Measurements from ENCODE around the gene TCP10L. TPM values are rescaled to one million over a fixed set of nuclear protein-coding genes. Genes with fewer than 3 reads are reported as not detected.

The TCP10L gene
- total RNA-seq, 1 donor from 2014 or later = 0.34 TPM

- Histone ChIP-seq H3K4me2 (ENCODE audit: low read length) (no peak overlapping the region), H3K4me1 (ENCODE audit: insufficient read depth, low read length) (no peaks in the 10 kb centered on the region), H3K9ac (ENCODE audit: low read length) (no peak overlapping the region), H4K20me1 (ENCODE audit: insufficient read depth, low read length) (no peaks in the 10 kb centered on the region), H2AFZ (ENCODE audit: low read depth, low read length) (no peak overlapping the region), H3K9me3 (ENCODE audit: insufficient read depth, low read depth, low read length) (no peaks in the 10 kb centered on the region), H3K4me3 (ENCODE audit: insufficient read depth, low read depth, low read length) (no peak overlapping the region), H3K27me3 (ENCODE audit: insufficient read depth, low read length) (no peaks in the 10 kb centered on the region), H3K36me3 (ENCODE audit: insufficient read depth, low read length) (no peaks in the 10 kb centered on the region), H3K79me2 (ENCODE audit: insufficient read depth, low read length) (no peaks in the 10 kb centered on the region), H3K27ac (ENCODE audit: low read depth, low read length) (no peak overlapping the region)
- FAIRE-seq = no peak
- Mint-ChIP-seq H3K36me3 (ENCODE audit: low read depth, unreplicated experiment) (no peaks in the 10 kb centered on the region), H3K27me3 (ENCODE audit: low read depth, unreplicated experiment) (peaks cover 3% of the 10 kb centered on the region), H3K4me3 (ENCODE audit: unreplicated experiment) (no peak overlapping the region), H3K27ac (ENCODE audit: unreplicated experiment) (no peak overlapping the region), H3K9me3 (ENCODE audit: unreplicated experiment) (no peaks in the 10 kb centered on the region), H3K4me1 (ENCODE audit: low read depth, unreplicated experiment) (no peaks in the 10 kb centered on the region)
- DNase-seq (ENCODE audit: low read depth) = no peak
- no peak for TF ChIP-seq CTCF (IDR thresholded peaks at IDR 0.05; ENCODE audit: insufficient read depth, low read depth, low read length)
- no peak for TF ChIP-seq EZH2 (IDR thresholded peaks at IDR 0.05; ENCODE audit: insufficient read depth, low read length)
Observed at GRCh38 chr21:32559006-32559610, 26.2 kb downstream of the TCP10L start.

- Mint-ChIP-seq H3K36me3 (ENCODE audit: low read depth, unreplicated experiment) (no peaks in the 10 kb centered on the region), H3K27me3 (ENCODE audit: low read depth, unreplicated experiment) (peaks cover 3% of the 10 kb centered on the region)
- no peak for FAIRE-seq
Observed at GRCh38 chr21:32558106-32558505, 27.2 kb downstream of the TCP10L start.

More at GRCh38 chr21:32558106-32558505, 27.2 kb downstream of the TCP10L start:
- H2AFZ ChIP-seq (ENCODE audit: low read depth, low read length) = no peak overlapping the region
- no peak overlapping the region for H3K4me3 ChIP-seq (ENCODE audit: insufficient read depth, low read depth, low read length)
- Mint-ChIP-seq H3K9me3 (ENCODE audit: unreplicated experiment) (no peaks in the 10 kb centered on the region), H3K4me1 (ENCODE audit: low read depth, unreplicated experiment) (no peaks in the 10 kb centered on the region), H3K27ac (ENCODE audit: unreplicated experiment) (no peak overlapping the region), H3K4me3 (ENCODE audit: unreplicated experiment) (no peak overlapping the region)
- H3K4me2 ChIP-seq (ENCODE audit: low read length) = no peak overlapping the region
- no peaks in the 10 kb centered on the region for H3K36me3 ChIP-seq (ENCODE audit: insufficient read depth, low read length)
- no peak for TF ChIP-seq CTCF (IDR thresholded peaks at IDR 0.05; ENCODE audit: insufficient read depth, low read depth, low read length)
- no peak for TF ChIP-seq EZH2 (IDR thresholded peaks at IDR 0.05; ENCODE audit: insufficient read depth, low read length)
- H3K9me3 ChIP-seq (ENCODE audit: insufficient read depth, low read depth, low read length) = no peaks in the 10 kb centered on the region
- DNase-seq (ENCODE audit: low read depth) = no peak
- H4K20me1 ChIP-seq (ENCODE audit: insufficient read depth, low read length) = no peaks in the 10 kb centered on the region
- H3K27ac ChIP-seq (ENCODE audit: low read depth, low read length) = no peak overlapping the region
- no peaks in the 10 kb centered on the region for H3K79me2 ChIP-seq (ENCODE audit: insufficient read depth, low read length)
- no peak overlapping the region for H3K9ac ChIP-seq (ENCODE audit: low read length)
- no peaks in the 10 kb centered on the region for H3K27me3 ChIP-seq (ENCODE audit: insufficient read depth, low read length)
- no peaks in the 10 kb centered on the region for H3K4me1 ChIP-seq (ENCODE audit: insufficient read depth, low read length)
